Activated CD8-positive, alpha-beta memory T cell treated with anti-CD3 and anti-CD28 coated beads, Interleukin-2, amount 50 U/mL, for 1 hour (primary cell): Measurements from ENCODE around the gene MCOLN1.
"Not testable (repeated sequence)": the region's sequence is repeated elsewhere in the genome, so short reads cannot be mapped to it uniquely, and the experiment has no call there.

Experiments
- DNase-seq: peaks from one replicate; pipeline ENCODE4 v3.0.0-alpha.2; 2020; ENCODE audit errors: extremely low read depth

Gene MCOLN1

DNA sequence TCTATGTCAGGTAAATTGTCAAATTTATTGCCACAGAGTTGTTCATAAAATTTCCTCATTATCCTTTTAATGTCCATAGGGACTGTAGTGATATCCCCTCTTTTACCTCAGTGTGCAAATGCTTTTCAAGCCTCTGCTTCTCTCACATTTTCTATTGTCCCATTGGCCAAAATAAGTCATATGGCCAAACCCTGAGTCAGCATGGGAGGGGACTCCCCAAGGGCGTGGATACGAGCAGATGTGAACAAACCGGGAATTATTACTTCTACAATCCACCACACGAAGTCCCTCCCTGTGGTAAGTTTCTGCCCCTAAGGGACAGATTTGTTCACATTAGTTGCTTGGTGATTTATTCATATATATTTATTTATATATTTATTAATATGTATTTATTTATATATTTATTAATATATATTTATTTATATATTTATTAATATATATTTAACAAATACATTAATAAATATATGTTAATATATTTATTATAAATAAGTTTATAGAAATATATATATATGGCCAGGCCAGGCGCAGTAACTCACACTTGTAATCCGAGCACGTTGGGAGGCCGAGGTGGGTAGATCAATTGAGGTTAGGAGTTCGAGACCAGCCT lies 53.1 kb downstream of the MCOLN1 start:
- DNase-seq, result no peak

DNA sequence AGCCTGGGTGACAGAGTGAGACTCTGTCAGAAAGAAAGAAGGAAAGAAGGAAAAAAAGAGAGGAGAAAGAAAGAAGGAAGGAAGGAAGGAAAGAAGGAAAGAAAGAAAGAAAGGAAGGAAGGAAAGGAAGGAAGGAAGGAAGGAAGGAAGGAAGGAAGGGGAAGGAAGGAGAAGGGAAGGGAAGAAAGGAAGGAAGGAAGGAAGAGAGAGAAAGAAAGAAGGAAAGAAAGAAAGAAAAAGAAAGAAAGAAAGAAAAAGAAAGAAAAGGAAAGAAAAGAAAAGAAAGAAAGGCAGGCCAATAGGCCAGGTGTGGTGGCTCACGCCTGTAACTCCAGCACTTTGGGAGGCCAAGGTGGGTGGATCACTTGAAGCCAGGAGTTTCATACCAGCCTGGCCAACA lies 55.0 kb downstream of the MCOLN1 start:
- not testable (repeated sequence) for DNase-seq

DNA sequence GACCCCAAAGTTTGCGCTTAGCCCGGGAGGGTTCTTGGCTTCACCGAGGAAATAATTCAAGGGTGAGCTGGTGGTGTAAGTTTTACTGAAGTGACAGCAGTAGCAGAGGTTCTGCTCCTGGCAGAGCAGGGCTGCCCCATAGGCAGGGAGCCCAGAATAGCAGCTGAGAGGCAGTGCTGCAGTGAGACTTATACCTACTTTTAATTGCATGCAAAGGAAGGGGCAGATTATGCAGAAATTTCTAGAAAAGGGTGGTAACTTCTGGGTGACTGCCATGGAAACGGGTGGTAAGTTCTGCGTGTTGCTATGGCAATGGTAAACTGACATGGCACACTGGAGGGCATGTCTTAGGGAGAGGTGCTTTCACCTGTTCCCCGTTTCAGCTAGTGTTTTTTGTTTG lies 55.7 kb downstream of the MCOLN1 start:
- DNase-seq, result no peak

DNA sequence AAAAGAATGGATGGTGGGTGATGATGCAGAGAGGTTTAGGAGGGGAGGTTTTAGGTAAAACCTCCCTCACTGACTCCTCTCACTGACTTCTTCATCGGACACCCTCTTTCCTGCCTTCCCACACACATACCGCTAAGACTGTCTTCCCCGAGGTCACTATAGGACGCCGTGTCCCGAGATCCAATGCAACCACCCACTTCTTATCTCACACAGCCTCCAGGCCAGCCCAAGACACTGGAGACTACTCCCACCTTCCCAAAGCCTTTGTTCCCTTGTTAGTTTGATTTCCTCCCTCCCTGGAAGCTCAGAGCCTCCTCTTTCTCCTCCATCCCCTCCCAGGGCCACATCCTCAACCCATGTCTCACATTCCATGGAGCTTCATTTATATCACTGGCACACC lies 56.8 kb downstream of the MCOLN1 start:
- DNase-seq, result no peak

DNA sequence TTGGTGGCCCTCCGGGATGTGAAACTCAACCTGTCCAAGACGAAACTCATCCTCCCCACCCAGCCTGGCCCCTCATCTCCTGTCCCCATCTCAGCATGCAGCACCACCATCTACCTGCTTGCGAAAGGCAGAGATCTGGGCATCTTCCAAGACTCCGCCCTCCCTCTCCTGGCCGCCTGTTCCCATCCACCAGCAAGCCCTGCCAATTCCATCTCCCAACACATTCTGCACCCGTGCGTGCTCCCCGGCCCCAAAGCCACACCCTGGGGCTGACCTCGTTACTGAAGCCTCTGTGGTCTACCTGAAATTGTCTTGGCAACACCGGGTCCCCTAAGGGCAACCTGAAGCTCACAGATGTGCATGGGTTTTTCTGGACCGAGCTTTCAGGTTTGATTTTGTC lies 60.0 kb downstream of the MCOLN1 start:
- no peak for DNase-seq
